Thyroid gland (tissue), 4 donors: Measurements from ENCODE around the gene SMOC1.

Experiments
- POLR2A ChIP-seq, 2 donors: fragments of 450-650 bp; IDR thresholded peaks; one replicate each; pipeline ENCODE4 v1.6.1; 2017; ENCODE audit warnings: antibody characterized with exemption in 2 of 2, mild to moderate bottlenecking in 2 of 2, moderate library complexity in 1 of 2
- TF ChIP-seq, protein P1 (sequence below), 6 experiments: fragments of 200-600 bp in 3 of 6; fragments of 450-650 bp in 3 of 6; sonication (generic) in 3 of 6; IDR thresholded peaks; one replicate each; pipeline ENCODE4 v1.5.1; 2016 to 2019; ENCODE audit warnings: antibody characterized with exemption in 6 of 6, mild to moderate bottlenecking in 2 of 6, inconsistent platforms in 1 of 6, moderate library complexity in 1 of 6

DNA sequence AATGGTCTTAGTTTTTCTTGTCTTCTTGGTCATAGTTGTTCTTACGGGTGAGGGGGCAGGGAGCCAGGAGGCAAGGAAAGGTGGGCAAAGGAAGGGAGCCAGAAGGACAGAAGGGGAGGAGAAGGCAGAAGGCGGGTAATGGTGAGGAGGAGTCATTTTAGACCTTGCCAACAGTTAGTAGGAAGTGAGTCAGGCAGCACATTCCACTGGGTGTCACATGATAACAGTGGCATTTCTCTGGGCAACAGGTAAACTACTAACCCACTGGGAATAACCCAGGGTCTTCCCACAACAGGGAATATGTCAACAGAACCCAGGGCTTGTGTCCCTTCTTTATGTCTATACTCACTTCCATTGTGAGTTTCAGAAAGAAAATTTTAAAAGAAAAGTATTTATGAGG is 181.9 kb downstream of the SMOC1 start:
- TF ChIP-seq, protein P1, sequence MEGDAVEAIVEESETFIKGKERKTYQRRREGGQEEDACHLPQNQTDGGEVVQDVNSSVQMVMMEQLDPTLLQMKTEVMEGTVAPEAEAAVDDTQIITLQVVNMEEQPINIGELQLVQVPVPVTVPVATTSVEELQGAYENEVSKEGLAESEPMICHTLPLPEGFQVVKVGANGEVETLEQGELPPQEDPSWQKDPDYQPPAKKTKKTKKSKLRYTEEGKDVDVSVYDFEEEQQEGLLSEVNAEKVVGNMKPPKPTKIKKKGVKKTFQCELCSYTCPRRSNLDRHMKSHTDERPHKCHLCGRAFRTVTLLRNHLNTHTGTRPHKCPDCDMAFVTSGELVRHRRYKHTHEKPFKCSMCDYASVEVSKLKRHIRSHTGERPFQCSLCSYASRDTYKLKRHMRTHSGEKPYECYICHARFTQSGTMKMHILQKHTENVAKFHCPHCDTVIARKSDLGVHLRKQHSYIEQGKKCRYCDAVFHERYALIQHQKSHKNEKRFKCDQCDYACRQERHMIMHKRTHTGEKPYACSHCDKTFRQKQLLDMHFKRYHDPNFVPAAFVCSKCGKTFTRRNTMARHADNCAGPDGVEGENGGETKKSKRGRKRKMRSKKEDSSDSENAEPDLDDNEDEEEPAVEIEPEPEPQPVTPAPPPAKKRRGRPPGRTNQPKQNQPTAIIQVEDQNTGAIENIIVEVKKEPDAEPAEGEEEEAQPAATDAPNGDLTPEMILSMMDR (IDR thresholded peaks at IDR 0.05): no peak
- no peak for TF ChIP-seq POLR2A (IDR thresholded peaks at IDR 0.05)
